ENCODE data around the gene ZNF512.

DNA sequence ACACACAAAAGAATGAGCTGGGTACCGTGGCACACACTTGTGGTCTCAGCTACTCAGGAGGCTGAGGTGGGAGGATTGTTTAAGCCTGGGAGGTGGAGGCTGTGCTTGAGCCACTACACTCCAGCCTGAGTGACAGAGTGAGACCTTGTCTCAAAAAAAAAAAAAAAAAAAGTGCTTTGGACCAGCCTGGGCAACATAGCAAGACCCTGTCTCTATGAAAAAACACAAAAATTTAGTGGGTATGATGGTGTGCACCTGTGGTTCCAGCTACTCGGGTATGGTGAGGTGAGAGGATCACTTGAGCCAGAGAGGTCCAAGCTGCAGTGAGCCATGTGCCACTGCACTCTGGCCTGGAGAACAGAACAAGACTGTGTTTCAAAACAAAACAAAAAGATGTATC, 10.4 kb downstream of the ZNF512 start:
- TF ChIP-seq, protein P1, sequence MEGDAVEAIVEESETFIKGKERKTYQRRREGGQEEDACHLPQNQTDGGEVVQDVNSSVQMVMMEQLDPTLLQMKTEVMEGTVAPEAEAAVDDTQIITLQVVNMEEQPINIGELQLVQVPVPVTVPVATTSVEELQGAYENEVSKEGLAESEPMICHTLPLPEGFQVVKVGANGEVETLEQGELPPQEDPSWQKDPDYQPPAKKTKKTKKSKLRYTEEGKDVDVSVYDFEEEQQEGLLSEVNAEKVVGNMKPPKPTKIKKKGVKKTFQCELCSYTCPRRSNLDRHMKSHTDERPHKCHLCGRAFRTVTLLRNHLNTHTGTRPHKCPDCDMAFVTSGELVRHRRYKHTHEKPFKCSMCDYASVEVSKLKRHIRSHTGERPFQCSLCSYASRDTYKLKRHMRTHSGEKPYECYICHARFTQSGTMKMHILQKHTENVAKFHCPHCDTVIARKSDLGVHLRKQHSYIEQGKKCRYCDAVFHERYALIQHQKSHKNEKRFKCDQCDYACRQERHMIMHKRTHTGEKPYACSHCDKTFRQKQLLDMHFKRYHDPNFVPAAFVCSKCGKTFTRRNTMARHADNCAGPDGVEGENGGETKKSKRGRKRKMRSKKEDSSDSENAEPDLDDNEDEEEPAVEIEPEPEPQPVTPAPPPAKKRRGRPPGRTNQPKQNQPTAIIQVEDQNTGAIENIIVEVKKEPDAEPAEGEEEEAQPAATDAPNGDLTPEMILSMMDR (optimal IDR thresholded peaks at IDR 0.05 in 1 of 3, IDR thresholded peaks at IDR 0.05 in 1 of 3, conservative IDR thresholded peaks at IDR 0.05 in 1 of 3; ENCODE audit: extremely low read depth in 1 of 3, insufficient read depth in 2 of 3, low read length in 3 of 3) = no peak
- no peak for TF ChIP-seq EZH2 (IDR thresholded peaks at IDR 0.05; ENCODE audit: low read length)

Data from keratinocyte (primary cell).